ENCODE results near the gene NACC1.

- TF ChIP-seq POLR2A (IDR thresholded peaks at IDR 0.05) (no peak), POLR2AphosphoS5 (IDR thresholded peaks at IDR 0.05) (no peak)
Observed at GRCh38 chr19:13160557-13160956, 42.5 kb downstream of the NACC1 start.

Measured in breast epithelium (tissue), 3 donors.